Stimulated activated CD4-positive, alpha-beta T cell treated with anti-CD3 and anti-CD28 coated beads, Interleukin-15, amount 100 ng/mL, for 48 hours (primary cell): Measurements from ENCODE around the gene KRT9.
"Not testable (repeated sequence)": the region's sequence is repeated elsewhere in the genome, so short reads cannot be mapped to it uniquely, and the experiment has no call there.

Source experiments
- DNase-seq, 2 donors: peaks; one replicate each; pipeline ENCODE4 v3.0.0-alpha.2; 2020; ENCODE audit warnings: low read depth in 2 of 2

Gene KRT9

GRCh38 chr17:41579484-41580243 lies 7.8 kb upstream of the KRT9 start:
- DNase-seq, result peak; percentile 58 to 77

- no peak for DNase-seq
These were observed 7.1 kb upstream of the KRT9 start for GRCh38 chr17:41578971-41579370.

GRCh38 chr17:41578538-41578937 lies 6.7 kb upstream of the KRT9 start:
- DNase-seq, result no peak

GRCh38 chr17:41576740-41577139 lies 4.9 kb upstream of the KRT9 start:
- not testable (repeated sequence) for DNase-seq

GRCh38 chr17:41575336-41575735 lies 3.5 kb upstream of the KRT9 start:
- no peak for DNase-seq

GRCh38 chr17:41567317-41567716 lies 4.5 kb downstream of the KRT9 start:
- no peak for DNase-seq

GRCh38 chr17:41565338-41565737 lies 6.5 kb downstream of the KRT9 start:
- no peak for DNase-seq

- DNase-seq, result no peak
These were observed 8.2 kb downstream of the KRT9 start for GRCh38 chr17:41563607-41564170.

GRCh38 chr17:41561554-41561953 lies 10.3 kb downstream of the KRT9 start:
- DNase-seq, result no peak

- no peak for DNase-seq
These were observed 12.3 kb downstream of the KRT9 start for GRCh38 chr17:41559548-41559947.

- DNase-seq, result no peak
These were observed 14.9 kb downstream of the KRT9 start for GRCh38 chr17:41556931-41557330.

- no peak for DNase-seq
These were observed 15.6 kb downstream of the KRT9 start for GRCh38 chr17:41556306-41556705.

GRCh38 chr17:41555105-41555887 lies 16.6 kb downstream of the KRT9 start:
- no peak for DNase-seq

GRCh38 chr17:41553987-41554680 lies 17.7 kb downstream of the KRT9 start:
- no peak for DNase-seq

GRCh38 chr17:41553176-41553575 lies 18.7 kb downstream of the KRT9 start:
- DNase-seq, result no peak

GRCh38 chr17:41552455-41552854 lies 19.4 kb downstream of the KRT9 start:
- no peak for DNase-seq

- no peak for DNase-seq
These were observed 20.5 kb downstream of the KRT9 start for GRCh38 chr17:41551365-41551764.

- no peak for DNase-seq
These were observed 22.2 kb downstream of the KRT9 start for GRCh38 chr17:41549596-41550039.

GRCh38 chr17:41548844-41549595 lies 22.8 kb downstream of the KRT9 start:
- peak; percentile 63 to 78 for DNase-seq

- DNase-seq, result peak; percentile 71 to 78
These were observed 23.7 kb downstream of the KRT9 start for GRCh38 chr17:41547921-41548843.
